K562 (cell line): ENCODE data around the gene WDR44. TPM values are rescaled to one million over a fixed set of nuclear protein-coding genes. Genes with fewer than 3 reads are reported as not detected.
A peak's percentile ranks its signal among the peaks of the same experiment; 100 is the strongest.

ENCODE experiments used
- ARID1B ChIP-seq: fragments of 450-650 bp; IDR thresholded peaks from 2 replicates; pipeline ENCODE4 v1.6.1; 2016; ENCODE audit warnings: antibody characterized with exemption, mild to moderate bottlenecking, inconsistent platforms
- ATF7 ChIP-seq: fragments of 450-650 bp; IDR thresholded peaks from 2 replicates; pipeline ENCODE4 v1.7.1; 2014; ENCODE audit warnings: mild to moderate bottlenecking, moderate library complexity
- CBX3 ChIP-seq, 2 experiments: IDR thresholded peaks; 1 replicate in 1 of 2; 2 replicates in 1 of 2; pipeline ENCODE4 v1.6.1; 2012; ENCODE audit warnings: inconsistent platforms in 2 of 2, low read length in 2 of 2, borderline replicate concordance in 1 of 2, control low read depth in 1 of 2
- DPF2 ChIP-seq: fragments of 450-650 bp; IDR thresholded peaks from 2 replicates; pipeline ENCODE4 v1.6.1; 2016
- FOS ChIP-seq: IDR thresholded peaks from 3 replicates; pipeline ENCODE4 v1.6.1; 2011; ENCODE audit not compliant: insufficient read length; ENCODE audit errors: extremely low read depth
- FOSL1 ChIP-seq: fragments of 200-800 bp; sonication (Bioruptor generic); conservative IDR thresholded peaks from 2 replicates; pipeline ENCODE4 v1.6.1; 2016; ENCODE audit warnings: missing genetic modification characterization, missing compliant biosample characterization
- FOXK2 ChIP-seq, 2 experiments: fragments of 450-650 bp; IDR thresholded peaks in 1 of 2; conservative IDR thresholded peaks in 1 of 2; 2 replicates each; pipeline ENCODE4 v1.6.1; 2016; ENCODE audit warnings: low read depth in 2 of 2, mild to moderate bottlenecking in 1 of 2
- GABPB2 ChIP-seq: fragments of 250-450 bp; sonication (Bioruptor Pico); conservative IDR thresholded peaks from 2 replicates; pipeline ENCODE4 v1.5.1; 2021; ENCODE audit warnings: mild to moderate bottlenecking
- HDAC2 ChIP-seq: fragments of 450-650 bp; IDR thresholded peaks from 2 replicates; pipeline ENCODE4 v1.6.1; 2016; ENCODE audit warnings: mild to moderate bottlenecking
- KDM1A ChIP-seq, 2 experiments: fragments of 450-650 bp; IDR thresholded peaks; 2 replicates each; pipeline ENCODE4 v1.6.1; 2016; ENCODE audit warnings: mild to moderate bottlenecking in 2 of 2
- MEIS2 ChIP-seq: fragments of 450-650 bp; IDR thresholded peaks from 2 replicates; pipeline ENCODE4 v1.6.1; 2014; ENCODE audit warnings: mild to moderate bottlenecking; ENCODE audit not compliant: partially characterized antibody
- NFE2 ChIP-seq: IDR thresholded peaks from 2 replicates; pipeline ENCODE4 v1.6.1; 2014; ENCODE audit warnings: antibody characterized with exemption, low read depth
- NR2C1 ChIP-seq, 2 experiments: fragments of 450-650 bp; IDR thresholded peaks; 2 replicates each; pipeline ENCODE4 v1.6.1; 2017; ENCODE audit warnings: mild to moderate bottlenecking in 2 of 2, antibody characterized with exemption in 1 of 2, inconsistent platforms in 1 of 2, missing compliant biosample characterization in 1 of 2, missing genetic modification characterization in 1 of 2
- RCOR1 ChIP-seq, 2 experiments: IDR thresholded peaks; 2 replicates each; pipeline ENCODE4 v1.6.1; 2012; ENCODE audit warnings: low read depth in 2 of 2, low read length in 2 of 2, borderline replicate concordance in 1 of 2, improper control_type of control experiment in 1 of 2
- SMARCA4 ChIP-seq: fragments of 450-650 bp; IDR thresholded peaks from 2 replicates; pipeline ENCODE4 v1.6.1; 2016
- YY1 ChIP-seq, 3 experiments: IDR thresholded peaks; 2 replicates each; pipeline ENCODE4 v1.6.1; 2011; ENCODE audit warnings: low read length in 2 of 3, mild to moderate bottlenecking in 2 of 3, moderate library complexity in 2 of 3, borderline replicate concordance in 1 of 3, control low read depth in 1 of 3, low read depth in 1 of 3; ENCODE audit not compliant: insufficient read depth in 3 of 3, insufficient replicate concordance in 2 of 3, control insufficient read depth in 1 of 3, insufficient read length in 1 of 3; ENCODE audit errors: extremely low read depth in 1 of 3
- ZEB2 ChIP-seq: fragments of 450-650 bp; IDR thresholded peaks from 2 replicates; pipeline ENCODE4 v1.6.1; 2016
- ZNF444 ChIP-seq: fragments of 250-450 bp; sonication (Bioruptor Pico); IDR thresholded peaks from 2 replicates; pipeline ENCODE4 v1.4.0; 2020; ENCODE audit warnings: mild to moderate bottlenecking, moderate library complexity
- polyA plus RNA-seq, 8 experiments: library from polyadenylated mRNA; depleted of rRNA in 4 of 8; stranded (reverse) in 5 of 8; unstranded in 3 of 8; fragments of >200 nt; fragmentation: Nextera tagmentation in 2 of 8; fragmentation: Illumina TruSeq in 1 of 8; extraction: Ambion mirVana in 2 of 8; extraction: Trizol in 1 of 8; gene quantifications; 2 replicates each; pipeline versions ENCODE4 v1.2.1 to v1.2.3, GENCODE V29; 2011 to 2014; ENCODE audit warnings: inconsistent platforms in 1 of 8, missing spikeins in 1 of 8
- total RNA-seq, 7 experiments: library from RNA; depleted of rRNA in 6 of 7; stranded (reverse); fragments of >200 nt in 6 of 7; fragmentation: Illumina TruSeq in 2 of 7; extraction: Trizol in 2 of 7; gene quantifications; 2 replicates each; pipeline versions ENCODE4 v1.2.1 to v1.2.3, GENCODE V29; 2011 to 2021; ENCODE audit warnings: low replicate concordance in 1 of 7
- TF ChIP-seq, protein P1 (sequence below): IDR thresholded peaks from 2 replicates; pipeline ENCODE4 v1.6.1; 2011; ENCODE audit warnings: borderline replicate concordance, low read depth, mild to moderate bottlenecking, moderate library complexity, low read length; ENCODE audit not compliant: insufficient read depth, poor library complexity, severe bottlenecking
- TF ChIP-seq, protein P2 (sequence below): sonication (generic); formaldehyde crosslinking; IDR thresholded peaks from 2 replicates; pipeline ENCODE4 v1.8.1; 2022; ENCODE audit warnings: missing genetic modification reagents
- TF ChIP-seq, protein P3 (sequence below), 2 experiments: fragments of 450-650 bp in 1 of 2; sonication (generic) in 1 of 2; formaldehyde crosslinking in 1 of 2; IDR thresholded peaks in 1 of 2; conservative IDR thresholded peaks in 1 of 2; 2 replicates each; pipeline versions ENCODE4 v1.6.1 to v1.8.1; 2016 to 2023; ENCODE audit warnings: mild to moderate bottlenecking in 2 of 2, moderate library complexity in 2 of 2, inconsistent platforms in 1 of 2, missing genetic modification reagents in 1 of 2

WDR44 gene
- total and polyA plus RNA-seq, 9 of the 15 experiments (the other 6 are each of a cell fraction or from before 2014, with no cell fraction given): 5.6 to 20.0 (median 14.6) TPM

DNA sequence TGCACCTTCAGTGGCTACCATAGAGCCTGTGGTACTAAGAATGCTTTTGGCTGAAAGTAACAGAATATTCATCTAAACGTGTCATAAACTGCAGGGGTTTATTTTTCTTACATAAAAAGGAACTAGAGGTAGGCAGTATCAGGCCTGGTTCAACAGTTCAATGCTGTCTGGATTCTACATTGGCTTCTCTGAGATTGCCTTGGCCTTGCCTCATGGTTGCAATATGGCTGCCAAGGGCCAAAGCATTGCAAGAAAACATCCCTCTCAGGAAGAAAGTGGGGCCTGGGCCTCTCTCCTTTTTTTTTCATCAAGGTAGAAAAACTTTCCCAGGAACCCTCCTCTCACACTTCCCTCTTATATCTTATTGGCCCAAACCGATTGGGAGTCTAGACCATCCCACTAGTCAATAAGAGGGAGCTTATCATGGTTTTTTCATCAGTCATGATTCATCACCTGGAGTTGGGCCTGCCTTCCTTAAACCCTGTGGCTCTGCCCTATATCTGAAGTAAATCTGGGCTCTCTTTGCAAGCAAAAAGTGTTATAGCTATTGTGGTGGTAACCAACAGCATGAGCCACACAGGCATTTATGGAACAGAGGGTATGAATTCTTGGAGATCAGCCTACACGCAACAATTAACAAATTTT is 147.9 kb downstream of the WDR44 start (continued):
- peak; percentile 77 for TF ChIP-seq FOSL1 (tag)
- TF ChIP-seq ZNF444: no peak
- 0 out of 2 replicates have a peak, but pooled peaks have one; percentile 37 for TF ChIP-seq HDAC2
- peak; percentile 63 for TF ChIP-seq MEIS2
- TF ChIP-seq SMARCA4: peak; percentile 46; the same call in 1 of the 2 replicates
- peak; percentile 15 for TF ChIP-seq FOS
- TF ChIP-seq CBX3 (IDR thresholded peaks at IDR 0.05; ENCODE audit: borderline replicate concordance in 1 of 2, low read length in 2 of 2): 0 out of 3 replicates have a peak, but pooled peaks of 1 of the 2 experiments have one; percentile 28
- TF ChIP-seq RCOR1 (IDR thresholded peaks at IDR 0.05; ENCODE audit: borderline replicate concordance in 1 of 2, low read depth in 2 of 2, low read length in 2 of 2): peak in 1 of 2 experiments; percentile 68; a peak in 1 of 4 replicates
- no peak for TF ChIP-seq GABPB2 (CRISPR knock-in tag)
- TF ChIP-seq, protein P1, sequence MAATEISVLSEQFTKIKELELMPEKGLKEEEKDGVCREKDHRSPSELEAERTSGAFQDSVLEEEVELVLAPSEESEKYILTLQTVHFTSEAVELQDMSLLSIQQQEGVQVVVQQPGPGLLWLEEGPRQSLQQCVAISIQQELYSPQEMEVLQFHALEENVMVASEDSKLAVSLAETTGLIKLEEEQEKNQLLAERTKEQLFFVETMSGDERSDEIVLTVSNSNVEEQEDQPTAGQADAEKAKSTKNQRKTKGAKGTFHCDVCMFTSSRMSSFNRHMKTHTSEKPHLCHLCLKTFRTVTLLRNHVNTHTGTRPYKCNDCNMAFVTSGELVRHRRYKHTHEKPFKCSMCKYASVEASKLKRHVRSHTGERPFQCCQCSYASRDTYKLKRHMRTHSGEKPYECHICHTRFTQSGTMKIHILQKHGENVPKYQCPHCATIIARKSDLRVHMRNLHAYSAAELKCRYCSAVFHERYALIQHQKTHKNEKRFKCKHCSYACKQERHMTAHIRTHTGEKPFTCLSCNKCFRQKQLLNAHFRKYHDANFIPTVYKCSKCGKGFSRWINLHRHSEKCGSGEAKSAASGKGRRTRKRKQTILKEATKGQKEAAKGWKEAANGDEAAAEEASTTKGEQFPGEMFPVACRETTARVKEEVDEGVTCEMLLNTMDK: no peak
- TF ChIP-seq NFE2: peak; percentile 33; the same call in 1 of the 2 replicates
- 0 out of 2 replicates have a peak, but pooled peaks have one; percentile 29 for TF ChIP-seq ATF7
- peak; percentile 60 for TF ChIP-seq DPF2
- TF ChIP-seq ZEB2: 0 out of 2 replicates have a peak, but pooled peaks have one; percentile 52
- TF ChIP-seq ARID1B: peak; percentile 53
- TF ChIP-seq, protein P2, sequence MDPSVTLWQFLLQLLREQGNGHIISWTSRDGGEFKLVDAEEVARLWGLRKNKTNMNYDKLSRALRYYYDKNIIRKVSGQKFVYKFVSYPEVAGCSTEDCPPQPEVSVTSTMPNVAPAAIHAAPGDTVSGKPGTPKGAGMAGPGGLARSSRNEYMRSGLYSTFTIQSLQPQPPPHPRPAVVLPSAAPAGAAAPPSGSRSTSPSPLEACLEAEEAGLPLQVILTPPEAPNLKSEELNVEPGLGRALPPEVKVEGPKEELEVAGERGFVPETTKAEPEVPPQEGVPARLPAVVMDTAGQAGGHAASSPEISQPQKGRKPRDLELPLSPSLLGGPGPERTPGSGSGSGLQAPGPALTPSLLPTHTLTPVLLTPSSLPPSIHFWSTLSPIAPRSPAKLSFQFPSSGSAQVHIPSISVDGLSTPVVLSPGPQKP (CRISPR knock-in tag): no peak
- peak in 1 of 3 experiments; percentile 64 for TF ChIP-seq YY1 (IDR thresholded peaks at IDR 0.05; ENCODE audit: borderline replicate concordance in 1 of 3, control insufficient read depth in 1 of 3, extremely low read depth in 1 of 3, insufficient read depth in 3 of 3, insufficient read length in 1 of 3, insufficient replicate concordance in 2 of 3, low read depth in 1 of 3, low read length in 2 of 3)
- TF ChIP-seq, protein P3, sequence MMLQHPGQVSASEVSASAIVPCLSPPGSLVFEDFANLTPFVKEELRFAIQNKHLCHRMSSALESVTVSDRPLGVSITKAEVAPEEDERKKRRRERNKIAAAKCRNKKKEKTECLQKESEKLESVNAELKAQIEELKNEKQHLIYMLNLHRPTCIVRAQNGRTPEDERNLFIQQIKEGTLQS (IDR thresholded peaks at IDR 0.05): peak; percentile 61
- TF ChIP-seq, protein P3 (CRISPR knock-in tag; conservative IDR thresholded peaks at IDR 0.05): no peak
- peak; percentile 15 to 28; a peak in 2 of 4 replicates for TF ChIP-seq KDM1A (IDR thresholded peaks at IDR 0.05)
- TF ChIP-seq NR2C1 (IDR thresholded peaks at IDR 0.05): no peak
- peak; percentile 19; the same call in 1 of the 2 replicates for TF ChIP-seq NR2C1 (tag; IDR thresholded peaks at IDR 0.05)
- 0 out of 4 replicates have a peak, but pooled peaks of 1 of the 2 experiments have one; percentile 17 for TF ChIP-seq FOXK2 (conservative IDR thresholded peaks at IDR 0.05 in 1 of 2, IDR thresholded peaks at IDR 0.05 in 1 of 2; ENCODE audit: low read depth in 2 of 2)
- TF ChIP-seq, all 486 proteins: peak for 25
